K562 (cell line): ENCODE results near the gene TTC24. TPM values are rescaled to one million over a fixed set of nuclear protein-coding genes. Genes with fewer than 3 reads are reported as not detected.

Source experiments
- JUNB ChIP-seq: fragments of 450-650 bp; formaldehyde crosslinking; conservative IDR thresholded peaks from 2 replicates; pipeline ENCODE4 v1.4.0; 2020; ENCODE audit warnings: mild to moderate bottlenecking
- PTBP1 ChIP-seq: fragments of 200-400 bp; formaldehyde crosslinking; IDR thresholded peaks from 2 replicates; pipeline ENCODE4 v1.6.1; 2017; ENCODE audit warnings: low read depth, low read length
- polyA plus RNA-seq, 8 experiments: library from polyadenylated mRNA; depleted of rRNA in 4 of 8; stranded (reverse) in 5 of 8; unstranded in 3 of 8; fragments of >200 nt; fragmentation: Nextera tagmentation in 2 of 8; fragmentation: Illumina TruSeq in 1 of 8; extraction: Ambion mirVana in 2 of 8; extraction: Trizol in 1 of 8; gene quantifications; 2 replicates each; pipeline versions ENCODE4 v1.2.1 to v1.2.3, GENCODE V29; 2011 to 2014; ENCODE audit warnings: inconsistent platforms in 1 of 8, missing spikeins in 1 of 8
- total RNA-seq, 7 experiments: library from RNA; depleted of rRNA in 6 of 7; stranded (reverse); fragments of >200 nt in 6 of 7; fragmentation: Illumina TruSeq in 2 of 7; extraction: Trizol in 2 of 7; gene quantifications; 2 replicates each; pipeline versions ENCODE4 v1.2.1 to v1.2.3, GENCODE V29; 2011 to 2021; ENCODE audit warnings: low replicate concordance in 1 of 7
- TF ChIP-seq, protein P1 (sequence below): fragments of 450-650 bp; IDR thresholded peaks from 2 replicates; pipeline ENCODE4 v1.6.1; 2016; ENCODE audit warnings: mild to moderate bottlenecking, moderate library complexity
- TF ChIP-seq, protein P2 (sequence below), 2 experiments: IDR thresholded peaks; 2 replicates each; pipeline ENCODE4 v1.6.1; 2011; ENCODE audit warnings: borderline replicate concordance in 1 of 2, control low read depth in 1 of 2, low read depth in 1 of 2, low read length in 1 of 2, mild to moderate bottlenecking in 1 of 2, mixed read lengths in 1 of 2, moderate library complexity in 1 of 2; ENCODE audit not compliant: insufficient read depth in 1 of 2, insufficient read length in 1 of 2, poor library complexity in 1 of 2, severe bottlenecking in 1 of 2; ENCODE audit errors: extremely low read depth in 1 of 2

TTC24 gene
- total and polyA plus RNA-seq, 9 of the 15 experiments (the other 6 are each of a cell fraction or from before 2014, with no cell fraction given), result not detected

DNA sequence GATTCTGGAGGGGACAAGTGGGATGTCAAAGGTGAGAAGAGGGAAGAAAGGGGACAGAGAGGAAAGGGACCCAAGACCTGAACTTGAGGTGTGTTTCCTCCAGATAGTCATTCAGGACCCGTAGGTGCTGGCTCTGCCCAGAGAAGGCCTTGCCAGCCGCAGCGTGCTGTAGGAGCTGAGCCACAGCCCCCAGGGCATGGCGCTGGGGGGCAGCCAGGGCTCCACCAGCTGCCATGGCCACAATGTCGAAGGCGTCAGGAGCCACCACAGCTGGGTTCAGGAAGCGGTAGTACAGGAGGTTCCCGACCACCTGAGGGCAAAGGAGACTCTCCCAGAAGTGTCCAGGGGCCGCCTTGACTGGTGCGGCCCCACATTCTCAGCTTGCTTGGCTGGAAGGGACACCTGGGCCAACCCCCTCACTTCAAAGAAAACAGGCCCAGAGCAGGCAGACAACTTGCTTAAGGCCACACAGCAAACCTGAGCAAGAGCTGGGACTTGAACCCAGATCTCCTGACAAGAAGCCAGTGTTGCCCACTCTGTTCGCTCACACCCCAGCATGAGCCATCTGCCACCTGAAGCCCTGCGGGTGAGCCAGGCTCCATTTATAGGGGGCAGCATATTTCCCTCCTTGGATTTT, 45.0 kb upstream of the TTC24 start (continued):
- TF ChIP-seq, protein P1, sequence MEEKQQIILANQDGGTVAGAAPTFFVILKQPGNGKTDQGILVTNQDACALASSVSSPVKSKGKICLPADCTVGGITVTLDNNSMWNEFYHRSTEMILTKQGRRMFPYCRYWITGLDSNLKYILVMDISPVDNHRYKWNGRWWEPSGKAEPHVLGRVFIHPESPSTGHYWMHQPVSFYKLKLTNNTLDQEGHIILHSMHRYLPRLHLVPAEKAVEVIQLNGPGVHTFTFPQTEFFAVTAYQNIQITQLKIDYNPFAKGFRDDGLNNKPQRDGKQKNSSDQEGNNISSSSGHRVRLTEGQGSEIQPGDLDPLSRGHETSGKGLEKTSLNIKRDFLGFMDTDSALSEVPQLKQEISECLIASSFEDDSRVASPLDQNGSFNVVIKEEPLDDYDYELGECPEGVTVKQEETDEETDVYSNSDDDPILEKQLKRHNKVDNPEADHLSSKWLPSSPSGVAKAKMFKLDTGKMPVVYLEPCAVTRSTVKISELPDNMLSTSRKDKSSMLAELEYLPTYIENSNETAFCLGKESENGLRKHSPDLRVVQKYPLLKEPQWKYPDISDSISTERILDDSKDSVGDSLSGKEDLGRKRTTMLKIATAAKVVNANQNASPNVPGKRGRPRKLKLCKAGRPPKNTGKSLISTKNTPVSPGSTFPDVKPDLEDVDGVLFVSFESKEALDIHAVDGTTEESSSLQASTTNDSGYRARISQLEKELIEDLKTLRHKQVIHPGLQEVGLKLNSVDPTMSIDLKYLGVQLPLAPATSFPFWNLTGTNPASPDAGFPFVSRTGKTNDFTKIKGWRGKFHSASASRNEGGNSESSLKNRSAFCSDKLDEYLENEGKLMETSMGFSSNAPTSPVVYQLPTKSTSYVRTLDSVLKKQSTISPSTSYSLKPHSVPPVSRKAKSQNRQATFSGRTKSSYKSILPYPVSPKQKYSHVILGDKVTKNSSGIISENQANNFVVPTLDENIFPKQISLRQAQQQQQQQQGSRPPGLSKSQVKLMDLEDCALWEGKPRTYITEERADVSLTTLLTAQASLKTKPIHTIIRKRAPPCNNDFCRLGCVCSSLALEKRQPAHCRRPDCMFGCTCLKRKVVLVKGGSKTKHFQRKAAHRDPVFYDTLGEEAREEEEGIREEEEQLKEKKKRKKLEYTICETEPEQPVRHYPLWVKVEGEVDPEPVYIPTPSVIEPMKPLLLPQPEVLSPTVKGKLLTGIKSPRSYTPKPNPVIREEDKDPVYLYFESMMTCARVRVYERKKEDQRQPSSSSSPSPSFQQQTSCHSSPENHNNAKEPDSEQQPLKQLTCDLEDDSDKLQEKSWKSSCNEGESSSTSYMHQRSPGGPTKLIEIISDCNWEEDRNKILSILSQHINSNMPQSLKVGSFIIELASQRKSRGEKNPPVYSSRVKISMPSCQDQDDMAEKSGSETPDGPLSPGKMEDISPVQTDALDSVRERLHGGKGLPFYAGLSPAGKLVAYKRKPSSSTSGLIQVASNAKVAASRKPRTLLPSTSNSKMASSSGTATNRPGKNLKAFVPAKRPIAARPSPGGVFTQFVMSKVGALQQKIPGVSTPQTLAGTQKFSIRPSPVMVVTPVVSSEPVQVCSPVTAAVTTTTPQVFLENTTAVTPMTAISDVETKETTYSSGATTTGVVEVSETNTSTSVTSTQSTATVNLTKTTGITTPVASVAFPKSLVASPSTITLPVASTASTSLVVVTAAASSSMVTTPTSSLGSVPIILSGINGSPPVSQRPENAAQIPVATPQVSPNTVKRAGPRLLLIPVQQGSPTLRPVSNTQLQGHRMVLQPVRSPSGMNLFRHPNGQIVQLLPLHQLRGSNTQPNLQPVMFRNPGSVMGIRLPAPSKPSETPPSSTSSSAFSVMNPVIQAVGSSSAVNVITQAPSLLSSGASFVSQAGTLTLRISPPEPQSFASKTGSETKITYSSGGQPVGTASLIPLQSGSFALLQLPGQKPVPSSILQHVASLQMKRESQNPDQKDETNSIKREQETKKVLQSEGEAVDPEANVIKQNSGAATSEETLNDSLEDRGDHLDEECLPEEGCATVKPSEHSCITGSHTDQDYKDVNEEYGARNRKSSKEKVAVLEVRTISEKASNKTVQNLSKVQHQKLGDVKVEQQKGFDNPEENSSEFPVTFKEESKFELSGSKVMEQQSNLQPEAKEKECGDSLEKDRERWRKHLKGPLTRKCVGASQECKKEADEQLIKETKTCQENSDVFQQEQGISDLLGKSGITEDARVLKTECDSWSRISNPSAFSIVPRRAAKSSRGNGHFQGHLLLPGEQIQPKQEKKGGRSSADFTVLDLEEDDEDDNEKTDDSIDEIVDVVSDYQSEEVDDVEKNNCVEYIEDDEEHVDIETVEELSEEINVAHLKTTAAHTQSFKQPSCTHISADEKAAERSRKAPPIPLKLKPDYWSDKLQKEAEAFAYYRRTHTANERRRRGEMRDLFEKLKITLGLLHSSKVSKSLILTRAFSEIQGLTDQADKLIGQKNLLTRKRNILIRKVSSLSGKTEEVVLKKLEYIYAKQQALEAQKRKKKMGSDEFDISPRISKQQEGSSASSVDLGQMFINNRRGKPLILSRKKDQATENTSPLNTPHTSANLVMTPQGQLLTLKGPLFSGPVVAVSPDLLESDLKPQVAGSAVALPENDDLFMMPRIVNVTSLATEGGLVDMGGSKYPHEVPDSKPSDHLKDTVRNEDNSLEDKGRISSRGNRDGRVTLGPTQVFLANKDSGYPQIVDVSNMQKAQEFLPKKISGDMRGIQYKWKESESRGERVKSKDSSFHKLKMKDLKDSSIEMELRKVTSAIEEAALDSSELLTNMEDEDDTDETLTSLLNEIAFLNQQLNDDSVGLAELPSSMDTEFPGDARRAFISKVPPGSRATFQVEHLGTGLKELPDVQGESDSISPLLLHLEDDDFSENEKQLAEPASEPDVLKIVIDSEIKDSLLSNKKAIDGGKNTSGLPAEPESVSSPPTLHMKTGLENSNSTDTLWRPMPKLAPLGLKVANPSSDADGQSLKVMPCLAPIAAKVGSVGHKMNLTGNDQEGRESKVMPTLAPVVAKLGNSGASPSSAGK, result no peak
- TF ChIP-seq JUNB (CRISPR knock-in tag) (no peak), PTBP1 (no peak)
- TF ChIP-seq, protein P2, sequence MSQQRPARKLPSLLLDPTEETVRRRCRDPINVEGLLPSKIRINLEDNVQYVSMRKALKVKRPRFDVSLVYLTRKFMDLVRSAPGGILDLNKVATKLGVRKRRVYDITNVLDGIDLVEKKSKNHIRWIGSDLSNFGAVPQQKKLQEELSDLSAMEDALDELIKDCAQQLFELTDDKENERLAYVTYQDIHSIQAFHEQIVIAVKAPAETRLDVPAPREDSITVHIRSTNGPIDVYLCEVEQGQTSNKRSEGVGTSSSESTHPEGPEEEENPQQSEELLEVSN (IDR thresholded peaks at IDR 0.05; ENCODE audit: borderline replicate concordance in 1 of 2, extremely low read depth in 1 of 2, insufficient read depth in 1 of 2, insufficient read length in 1 of 2, low read depth in 1 of 2, low read length in 1 of 2, poor library complexity in 1 of 2, severe bottlenecking in 1 of 2), result no peak
